Neural cell (in vitro differentiated cells): ENCODE data around the gene GPRIN3. TPM values are rescaled to one million over a fixed set of nuclear protein-coding genes. Genes with fewer than 3 reads are reported as not detected.

Experiments
- H2AFZ ChIP-seq: fragments of 200-600, 300-800 bp; sonication (generic), shearing (Covaris generic); 2 replicates; pipeline ENCODE4 v1.6.0; 2014; ENCODE audit warnings: low read depth, mild to moderate bottlenecking, antibody characterized with exemption, low read length, moderate library complexity
- H3F3A ChIP-seq: fragments of 200-600 bp; shearing (Covaris generic); 2 replicates; pipeline ENCODE4 v1.6.1; 2016; ENCODE audit warnings: mild to moderate bottlenecking, moderate library complexity, mixed read lengths, antibody characterized with exemption, low read length; ENCODE audit not compliant: insufficient read depth, poor library complexity, severe bottlenecking
- H3K27ac ChIP-seq: fragments of 200-600, 300-800 bp; sonication (generic), shearing (Covaris generic); 2 replicates; pipeline ENCODE4 v1.5.1; 2014; ENCODE audit warnings: mild to moderate bottlenecking, low read length, moderate library complexity
- H3K27me3 ChIP-seq: fragments of 300-800, 200-600 bp; sonication (generic), shearing (Covaris generic); 2 replicates; pipeline ENCODE4 v1.6.0; 2014; ENCODE audit warnings: mild to moderate bottlenecking, low read depth, low read length, moderate library complexity; ENCODE audit not compliant: insufficient read depth
- H3K36me3 ChIP-seq: fragments of 300-800, 200-600 bp; sonication (generic), shearing (Covaris generic); 2 replicates; pipeline ENCODE4 v1.5.1; 2014; ENCODE audit warnings: mild to moderate bottlenecking, antibody characterized with exemption, low read length, moderate library complexity; ENCODE audit not compliant: insufficient read depth
- H3K4me2 ChIP-seq: fragments of 300-800, 200-600 bp; sonication (generic), shearing (Covaris generic); 2 replicates; pipeline ENCODE4 v1.6.0; 2014; ENCODE audit warnings: mild to moderate bottlenecking, low read length
- H3K4me3 ChIP-seq: fragments of 300-800, 200-600 bp; sonication (generic), shearing (Covaris generic); 2 replicates; pipeline ENCODE4 v1.5.1; 2014; ENCODE audit warnings: mild to moderate bottlenecking, low read length, moderate library complexity
- H3K79me2 ChIP-seq: fragments of 200-600 bp; shearing (Covaris generic); replicated peaks from 2 replicates; pipeline ENCODE4 v1.6.0; 2014; ENCODE audit warnings: mild to moderate bottlenecking, low read length, moderate library complexity; ENCODE audit not compliant: insufficient read depth
- H3K9ac ChIP-seq: fragments of 300-800, 200-600 bp; sonication (generic), shearing (Covaris generic); 2 replicates; pipeline ENCODE4 v1.6.1; 2016; ENCODE audit warnings: mild to moderate bottlenecking, low read length, mixed read lengths
- H3K9me2 ChIP-seq: fragments of 200-600 bp; shearing (Covaris generic); 2 replicates; pipeline ENCODE4 v1.6.1; 2016; ENCODE audit warnings: mild to moderate bottlenecking, low read length, mixed read lengths; ENCODE audit not compliant: insufficient read depth
- H3K9me3 ChIP-seq: fragments of 200-600, 300-800 bp; sonication (generic), shearing (Covaris generic); 2 replicates; pipeline ENCODE4 v1.6.1; 2016; ENCODE audit warnings: mild to moderate bottlenecking, mixed run types, low read length, moderate library complexity, mixed read lengths
- H4K20me1 ChIP-seq: fragments of 200-600 bp; shearing (Covaris generic); 2 replicates; pipeline ENCODE4 v1.6.1; 2016; ENCODE audit warnings: mild to moderate bottlenecking, mixed run types; ENCODE audit not compliant: insufficient read depth
- CTCF ChIP-seq: fragments of 450-650 bp; IDR thresholded peaks from 2 replicates; pipeline ENCODE4 v1.5.1; 2014; ENCODE audit warnings: antibody characterized with exemption, mild to moderate bottlenecking, moderate library complexity; ENCODE audit not compliant: poor library complexity, severe bottlenecking
- EP300 ChIP-seq: fragments of 450-650 bp; conservative IDR thresholded peaks from 2 replicates; pipeline ENCODE4 v1.6.1; 2014; ENCODE audit warnings: antibody characterized with exemption, mild to moderate bottlenecking, moderate library complexity; ENCODE audit not compliant: poor library complexity, severe bottlenecking
- EZH2 ChIP-seq: fragments of 200-600, 300-800 bp; shearing (Covaris generic), sonication (generic); IDR thresholded peaks from 2 replicates; pipeline ENCODE4 v1.6.1; 2014; ENCODE audit warnings: antibody characterized with exemption, low read length, borderline replicate concordance, mild to moderate bottlenecking; ENCODE audit not compliant: insufficient read depth, poor library complexity, severe bottlenecking
- MXI1 ChIP-seq: fragments of 450-650 bp; conservative IDR thresholded peaks from 2 replicates; pipeline ENCODE4 v1.6.1; 2014; ENCODE audit warnings: antibody characterized with exemption, mild to moderate bottlenecking; ENCODE audit not compliant: poor library complexity, severe bottlenecking
- POLR2AphosphoS5 ChIP-seq: IDR thresholded peaks from 2 replicates; pipeline ENCODE4 v1.6.1; 2012
- RAD21 ChIP-seq: fragments of 450-650 bp; conservative IDR thresholded peaks from 2 replicates; pipeline ENCODE4 v1.6.1; 2014; ENCODE audit warnings: antibody characterized with exemption, mild to moderate bottlenecking, moderate library complexity
- REST ChIP-seq: IDR thresholded peaks from 2 replicates; pipeline ENCODE4 v1.6.1; 2012; ENCODE audit warnings: borderline replicate concordance
- SMC3 ChIP-seq: fragments of 450-650 bp; conservative IDR thresholded peaks from 2 replicates; pipeline ENCODE4 v1.6.1; 2014; ENCODE audit warnings: antibody characterized with exemption, mild to moderate bottlenecking, moderate library complexity; ENCODE audit not compliant: poor library complexity
- TAF1 ChIP-seq: IDR thresholded peaks from 2 replicates; pipeline ENCODE4 v1.6.1; 2012; ENCODE audit warnings: low read depth
- polyA plus RNA-seq: library from polyadenylated mRNA; depleted of rRNA; stranded (reverse); fragments of >200 nt; gene quantifications from 2 replicates; pipeline ENCODE4 v1.2.3, GENCODE V29; 2014

Gene GPRIN3
- polyA plus RNA-seq, 1 donor from 2014 or later = 7.0 TPM

- Histone ChIP-seq H3K9me3 (no peaks in the 10 kb centered on the region), H3K27me3 (no peaks in the 10 kb centered on the region), H3K36me3 (no peaks in the 10 kb centered on the region), H3K9me2 (no peaks in the 10 kb centered on the region), H3F3A (no peaks in the 10 kb centered on the region), H3K27ac (no peak overlapping the region), H2AFZ (no peak overlapping the region), H3K4me3 (no peak overlapping the region), H4K20me1 (no peaks in the 10 kb centered on the region), H3K4me2 (no peak overlapping the region), H3K9ac (no peak overlapping the region), H3K79me2 (no peaks in the 10 kb centered on the region)
- no peak for TF ChIP-seq TAF1
- no peak for TF ChIP-seq REST
- no peak for TF ChIP-seq RAD21
- no peak for TF ChIP-seq POLR2AphosphoS5
- no peak for TF ChIP-seq CTCF
- TF ChIP-seq MXI1 = no peak
- no peak for TF ChIP-seq SMC3
- no peak for TF ChIP-seq EP300
- TF ChIP-seq EZH2 = no peak
These were observed 9.4 kb downstream of the GPRIN3 start for GRCh38 chr4:89298155-89298554.

- Histone ChIP-seq H3F3A (no peaks in the 10 kb centered on the region), H3K79me2 (no peaks in the 10 kb centered on the region), H3K27ac (no peak overlapping the region), H3K4me3 (no peak overlapping the region), H3K36me3 (no peaks in the 10 kb centered on the region), H4K20me1 (no peaks in the 10 kb centered on the region), H2AFZ (no peak overlapping the region), H3K9me2 (no peaks in the 10 kb centered on the region), H3K27me3 (no peaks in the 10 kb centered on the region), H3K4me2 (no peak overlapping the region), H3K9me3 (no peaks in the 10 kb centered on the region), H3K9ac (no peak overlapping the region)
- TF ChIP-seq EP300 (no peak), MXI1 (no peak), EZH2 (no peak), CTCF (no peak), RAD21 (no peak), SMC3 (no peak), POLR2AphosphoS5 (no peak)
These were observed 10.7 kb downstream of the GPRIN3 start for GRCh38 chr4:89296896-89297295.
